Measurements from ENCODE around the gene PGC. TPM values are rescaled to one million over a fixed set of nuclear protein-coding genes. Genes with fewer than 3 reads are reported as not detected.
"Not testable (repeated sequence)": the region's sequence is repeated elsewhere in the genome, so short reads cannot be mapped to it uniquely, and the experiment has no call there.

PGC gene
- total RNA-seq, 1 experiment from 2014 or later = not detected

DNA sequence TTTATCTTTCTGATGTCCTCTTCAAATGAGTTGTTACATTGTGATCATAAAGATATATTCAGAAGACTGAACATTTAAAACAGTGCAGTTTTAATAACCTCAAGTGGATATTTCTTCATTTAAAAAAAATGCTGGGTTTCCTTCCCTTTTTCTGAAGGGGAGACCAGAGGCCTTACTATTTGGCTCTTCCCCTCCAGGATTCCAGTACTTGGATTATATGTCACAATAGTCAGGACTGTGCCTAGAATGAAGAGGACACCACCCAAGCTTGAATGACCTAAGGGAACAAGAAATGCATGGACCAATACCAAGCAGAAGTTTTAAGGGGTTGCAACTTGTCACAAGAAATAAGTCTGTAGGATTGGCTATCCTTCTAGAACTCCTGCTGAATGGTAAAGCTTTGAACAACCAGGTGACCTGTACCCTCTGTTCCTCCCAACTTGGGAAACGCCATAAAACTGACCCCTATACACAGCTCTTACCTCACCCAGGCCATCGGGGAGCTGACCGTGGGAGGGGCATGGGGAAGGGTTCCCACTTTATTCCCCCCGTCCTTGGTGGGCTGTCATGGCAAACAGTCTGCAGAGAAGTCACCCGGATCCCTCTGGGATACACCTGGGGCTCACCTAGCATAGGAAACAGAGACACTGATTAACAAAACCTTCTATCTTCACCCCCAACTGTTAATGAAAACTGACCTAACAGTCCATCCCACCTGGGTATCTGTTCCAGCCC, 30.5 kb upstream of the PGC start:
- no peak for DNase-seq (ENCODE audit: low read depth)

DNA sequence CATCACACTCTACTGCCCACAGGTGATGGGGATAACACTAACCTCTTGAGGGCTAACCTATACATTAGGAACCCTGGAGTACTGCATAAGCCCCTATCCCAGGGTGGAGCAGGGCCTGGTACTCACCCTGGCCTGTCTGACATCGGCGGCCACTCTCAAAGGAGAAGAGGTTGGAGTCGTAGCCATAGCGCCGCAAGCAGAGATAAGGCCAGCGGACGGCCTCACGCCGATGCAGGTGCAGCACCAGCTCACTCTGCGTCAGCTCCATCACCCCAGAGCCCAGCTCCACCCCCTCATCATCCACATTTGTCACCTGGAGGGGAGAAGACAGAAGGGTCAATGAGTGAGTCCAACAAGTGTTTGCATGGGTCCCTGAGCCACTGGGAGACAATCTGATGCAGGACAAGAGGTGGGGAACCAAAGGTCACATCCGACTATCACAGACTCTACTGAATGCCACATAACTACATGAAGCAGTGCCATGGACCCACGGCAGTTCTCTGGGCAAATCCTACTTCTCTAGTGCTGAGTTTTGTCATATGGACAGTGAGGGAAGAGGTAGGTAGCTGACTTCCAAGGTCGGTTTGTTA, 28.2 kb upstream of the PGC start:
- no peak for DNase-seq (ENCODE audit: low read depth)

DNA sequence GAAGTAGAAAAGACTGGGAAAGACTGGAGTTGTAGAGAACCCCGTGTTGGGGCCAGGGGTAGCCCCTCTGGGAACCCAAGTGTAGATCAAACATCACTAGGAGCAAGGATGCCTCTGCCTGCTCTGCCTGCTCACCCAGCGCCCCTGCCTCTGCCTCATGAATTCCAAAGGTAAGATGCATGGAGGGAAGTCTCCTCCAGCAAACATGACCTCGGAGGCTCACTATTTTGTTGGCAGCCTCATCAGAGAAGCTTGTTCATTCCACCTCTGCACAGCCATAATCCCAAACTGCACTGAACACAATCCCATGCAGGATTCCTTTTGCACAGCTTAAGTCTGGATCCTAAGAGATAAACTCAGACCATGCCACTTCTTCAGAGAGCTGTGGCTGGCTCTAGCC, 27.6 kb upstream of the PGC start:
- no peak for DNase-seq (ENCODE audit: low read depth)

GRCh38 chr6:41771058-41771983, 24.1 kb upstream of the PGC start:
- DNase-seq (ENCODE audit: low read depth) = no peak

DNA sequence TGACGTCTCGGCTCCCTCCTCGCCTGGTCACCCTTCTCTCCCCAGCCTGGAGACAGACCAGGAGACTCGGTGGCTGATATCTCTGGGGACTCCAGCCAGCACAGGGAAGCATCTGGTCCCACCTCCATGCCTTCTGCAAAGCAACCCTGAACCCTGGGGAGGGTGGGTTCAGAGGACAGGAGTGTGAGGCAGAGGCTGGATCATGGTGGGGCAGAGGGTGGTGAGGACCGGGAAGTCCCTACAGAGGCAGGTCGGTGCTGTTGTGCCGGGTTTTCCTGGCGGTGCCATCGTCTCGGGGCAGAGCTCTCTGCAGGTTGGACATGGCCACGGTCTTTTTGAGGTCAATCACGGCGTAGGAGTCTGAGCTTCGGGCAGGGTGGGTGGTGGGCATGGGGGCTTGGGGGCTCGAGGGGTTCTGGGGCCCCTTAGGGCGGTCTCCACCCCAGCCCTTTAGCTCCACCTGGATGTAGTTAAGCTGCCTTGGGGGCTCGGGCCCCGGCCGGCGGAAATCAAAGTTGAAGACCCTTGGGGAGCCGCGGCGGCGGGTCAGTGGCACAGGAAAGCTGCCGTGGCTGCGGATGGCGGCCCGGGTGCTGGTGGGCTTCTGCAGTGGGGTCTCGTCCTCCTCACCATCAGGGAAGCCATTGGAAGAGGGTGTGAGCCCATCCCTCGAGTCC, 23.3 kb upstream of the PGC start:
- DNase-seq (ENCODE audit: low read depth) = no peak

- no peak for DNase-seq (ENCODE audit: low read depth)
Observed at GRCh38 chr6:41769376-41769775, 22.2 kb upstream of the PGC start.

- no peak for DNase-seq (ENCODE audit: low read depth)
Observed at GRCh38 chr6:41768545-41769308, 21.5 kb upstream of the PGC start.

GRCh38 chr6:41767112-41767833, 20.1 kb upstream of the PGC start:
- DNase-seq (ENCODE audit: low read depth) = no peak

DNA sequence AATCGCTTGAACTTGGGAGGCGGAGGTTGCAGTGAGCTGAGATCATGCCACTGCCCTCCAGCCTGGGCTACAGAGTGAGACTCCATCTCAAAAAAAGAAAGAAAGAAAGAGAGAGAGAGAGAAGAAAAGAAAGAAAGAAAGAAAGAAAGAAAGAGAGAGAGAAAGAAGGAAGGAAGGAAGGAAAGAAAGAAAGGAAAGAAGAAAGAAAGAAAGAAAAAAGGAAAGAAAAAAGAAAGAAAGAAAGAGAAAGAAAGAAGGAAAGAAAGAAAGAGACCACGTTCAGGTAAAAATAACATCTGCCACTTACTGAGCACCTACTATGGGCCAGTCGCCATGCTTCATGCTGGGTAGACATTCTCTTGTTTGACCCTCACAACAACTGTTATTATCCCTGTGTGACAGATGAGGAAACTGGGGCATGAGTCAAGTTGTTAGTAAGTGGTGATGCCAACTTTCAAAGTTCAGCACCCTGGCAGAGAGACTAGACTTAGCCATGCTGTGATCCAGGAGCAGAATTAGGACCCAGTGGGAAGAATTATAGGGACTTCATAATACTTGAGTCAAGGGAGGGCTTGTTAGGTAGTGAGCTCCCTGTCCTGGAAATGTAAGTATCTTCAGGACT, 19.0 kb upstream of the PGC start:
- DNase-seq (ENCODE audit: low read depth) = not testable (repeated sequence)

- DNase-seq (ENCODE audit: low read depth) = no peak
Observed at GRCh38 chr6:41763470-41763869, 16.3 kb upstream of the PGC start.

DNA sequence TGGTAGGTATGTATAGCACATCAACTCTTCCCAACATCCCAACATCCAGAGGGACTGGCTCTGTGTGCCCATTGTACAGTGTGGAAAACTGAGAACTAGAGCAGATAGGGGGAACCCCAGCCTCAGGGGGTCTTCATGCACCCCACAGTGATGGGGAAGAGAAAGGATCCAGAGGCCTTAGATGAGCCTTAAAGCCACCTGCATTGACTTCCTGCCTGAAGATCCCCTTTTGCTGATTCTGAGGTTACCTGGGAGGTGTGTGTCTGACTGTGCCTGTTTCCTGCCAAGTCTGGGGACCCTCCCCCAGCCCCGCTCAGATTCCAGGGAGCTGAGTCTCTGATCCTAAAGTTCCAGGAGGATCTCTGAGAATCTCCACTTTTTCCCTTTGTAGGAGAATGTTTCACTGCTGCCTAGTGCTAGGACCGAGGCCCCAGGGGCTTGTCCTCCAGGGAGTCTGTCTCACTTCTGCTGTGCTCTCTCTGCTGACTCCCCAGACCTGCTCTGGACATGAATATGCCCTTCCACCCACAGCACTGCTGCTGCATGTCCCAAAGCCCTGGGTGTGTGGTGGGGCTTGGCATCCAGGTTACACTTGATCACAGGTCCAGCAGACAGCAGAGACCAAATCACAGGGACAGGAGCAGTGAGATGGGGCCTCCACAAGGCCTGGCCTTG, 12.8 kb upstream of the PGC start:
- no peak for DNase-seq (ENCODE audit: low read depth)

DNA sequence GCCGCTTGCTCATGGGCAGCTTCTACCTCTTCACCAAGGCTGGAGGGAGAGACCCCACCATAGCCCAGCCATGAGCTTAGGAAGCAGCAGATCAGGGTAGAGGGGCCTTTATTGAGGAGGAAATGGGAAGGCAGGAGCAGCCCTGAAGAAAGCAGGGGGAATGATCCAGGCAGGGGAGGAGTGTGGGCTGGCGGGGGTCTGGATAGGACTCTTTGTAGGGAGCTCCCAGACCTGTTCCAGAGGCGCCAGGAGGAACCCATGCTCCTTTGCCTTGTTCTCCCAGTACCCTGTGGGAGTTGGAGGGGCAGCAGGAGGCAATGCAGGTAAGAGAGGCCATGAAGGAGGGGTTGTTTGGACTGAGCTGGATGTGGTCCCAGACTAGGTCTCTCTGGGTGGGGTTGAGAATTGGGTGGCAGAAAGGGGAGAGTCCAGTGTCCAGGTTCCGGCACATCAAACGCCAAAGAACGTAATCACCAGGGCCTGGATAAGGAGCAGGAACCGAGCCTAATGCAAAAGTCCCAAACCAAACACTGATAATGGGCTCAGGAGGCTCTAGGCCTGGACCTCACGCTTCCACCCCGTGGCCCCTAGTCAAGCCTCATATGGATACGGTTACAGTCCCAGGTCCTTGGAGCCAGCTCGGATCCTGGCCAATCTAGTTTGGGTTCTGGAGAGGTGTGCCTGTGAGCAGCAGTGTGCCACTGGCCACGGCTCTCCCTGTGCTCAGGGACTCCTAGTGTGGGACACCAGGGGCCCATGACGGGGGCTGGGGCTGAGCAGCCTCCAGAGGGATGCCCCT, 12.1 kb upstream of the PGC start:
- DNase-seq (ENCODE audit: low read depth) = no peak

DNA sequence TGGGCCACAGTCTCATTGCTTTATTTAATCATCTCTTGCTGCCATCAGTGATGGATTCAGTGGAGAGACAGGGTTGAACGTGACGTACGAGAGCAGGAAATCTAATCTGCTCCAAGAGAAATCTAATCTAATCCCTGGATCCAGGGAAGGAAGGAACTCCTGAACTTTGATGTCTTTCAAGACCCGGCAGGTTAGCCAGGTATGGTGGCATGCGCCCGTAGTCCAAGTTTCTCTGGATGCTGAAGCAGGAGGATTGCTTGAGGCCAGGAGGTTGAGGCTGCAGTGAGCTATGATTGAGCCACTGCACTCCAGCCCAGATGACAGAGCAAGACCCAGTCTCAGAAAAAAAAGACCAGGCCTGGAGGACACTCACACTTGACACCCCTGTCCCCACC, 11.4 kb upstream of the PGC start:
- no peak for DNase-seq (ENCODE audit: low read depth)

GRCh38 chr6:41757931-41758640, 10.9 kb upstream of the PGC start:
- DNase-seq (ENCODE audit: low read depth) = no peak

DNA sequence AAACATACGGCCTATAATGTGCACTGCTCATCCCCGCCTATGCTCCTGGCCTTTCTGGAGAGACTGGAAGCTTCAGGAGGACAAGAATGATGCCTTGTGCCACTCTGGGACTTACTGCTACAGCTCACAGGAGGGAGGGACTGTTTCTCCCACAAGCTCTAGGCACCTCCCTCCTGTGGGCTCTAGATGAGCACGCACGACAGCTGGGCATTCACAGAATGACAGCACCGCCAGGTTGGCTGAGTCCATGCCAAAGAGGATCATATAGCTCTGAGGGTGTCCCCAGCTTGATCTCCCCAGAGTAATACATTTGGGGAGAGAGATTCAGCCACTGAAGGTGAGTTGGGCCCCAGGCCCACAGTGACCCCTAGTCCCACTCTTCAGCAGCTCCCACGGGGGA, 10.1 kb upstream of the PGC start:
- no peak for DNase-seq (ENCODE audit: low read depth)

DNA sequence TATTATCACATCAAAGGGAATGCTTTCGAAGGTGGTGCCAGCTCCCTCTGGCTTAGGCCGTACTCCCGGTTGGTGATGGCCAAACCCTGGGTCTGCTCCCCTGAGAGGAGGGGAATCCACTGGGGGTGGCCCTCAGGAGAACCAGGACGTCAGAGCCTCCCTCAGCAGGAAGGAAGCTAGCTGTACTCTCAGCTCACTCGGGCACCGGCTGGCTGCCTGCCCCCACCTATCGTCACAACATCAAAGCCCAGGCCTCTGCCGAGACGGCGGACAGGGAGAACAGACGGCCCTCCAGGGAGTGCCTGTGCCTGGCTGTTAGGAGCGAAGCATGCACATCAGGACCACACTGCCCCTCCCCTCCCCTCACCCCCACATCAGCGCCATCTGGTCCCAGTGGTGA, 9.2 kb upstream of the PGC start:
- DNase-seq (ENCODE audit: low read depth) = no peak

GRCh38 chr6:41755895-41756294, 8.7 kb upstream of the PGC start:
- no peak for DNase-seq (ENCODE audit: low read depth)

DNA sequence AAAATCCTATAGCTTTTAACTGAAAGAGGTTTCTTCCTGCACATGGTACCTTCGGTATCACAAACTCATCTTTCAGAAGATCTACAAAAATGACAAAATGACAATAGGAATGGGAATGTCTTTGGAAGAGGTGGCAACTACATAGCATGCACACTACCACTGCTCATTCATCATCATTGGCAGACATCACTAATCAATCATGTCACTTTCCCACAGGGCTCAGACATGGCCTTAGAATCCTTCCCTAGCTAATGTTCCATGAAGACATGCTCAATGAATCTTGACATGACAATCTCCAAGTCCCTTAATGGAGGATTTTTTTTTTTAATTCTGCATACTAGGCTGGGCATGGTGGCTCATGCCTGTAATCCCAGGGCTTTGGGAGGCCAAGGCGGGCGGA, 3.2 kb upstream of the PGC start:
- no peak for DNase-seq (ENCODE audit: low read depth)

Measured in HT1080 (cell line).